Measurements from ENCODE around the gene ZNF500.
"Not testable (repeated sequence)": the region's sequence is repeated elsewhere in the genome, so short reads cannot be mapped to it uniquely, and the experiment has no call there.

The ZNF500 gene

GRCh38 chr16:4795828-4796572 is 29.0 kb upstream of the ZNF500 start:
- no peak for DNase-seq

DNA sequence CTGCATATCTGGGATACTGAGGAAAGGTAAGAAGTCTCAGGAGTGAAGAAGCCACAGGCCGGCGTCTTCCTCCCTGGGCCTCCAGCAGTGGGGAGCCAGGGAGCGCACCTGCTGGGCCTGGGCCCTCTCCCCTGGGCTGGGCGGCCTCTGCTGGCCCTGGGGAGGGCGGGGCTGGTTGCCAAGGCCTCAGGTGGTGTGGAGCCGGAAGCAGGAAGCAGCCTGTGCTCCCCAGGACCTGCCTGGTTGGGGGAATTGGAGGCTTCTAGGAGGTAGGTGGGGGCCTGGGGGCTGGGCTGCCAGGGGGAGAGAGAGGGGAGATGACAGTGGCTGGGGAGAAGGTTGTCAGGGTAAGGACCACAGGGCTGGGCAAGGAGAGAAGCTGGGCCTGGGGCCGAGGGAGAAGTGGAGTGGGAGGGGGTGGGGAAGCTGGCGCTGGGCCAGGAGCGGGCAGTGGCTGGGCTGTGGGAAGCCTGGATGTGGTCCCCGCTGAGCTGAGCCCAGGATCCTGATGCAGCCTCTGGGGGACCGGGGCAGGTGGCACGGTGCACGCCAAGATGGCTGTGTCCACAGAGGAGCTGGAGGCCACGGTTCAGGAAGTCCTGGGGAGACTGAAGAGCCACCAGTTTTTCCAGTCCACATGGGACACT is 28.3 kb upstream of the ZNF500 start, which contains the start of gene SMIM22:
TSS of gene SMIM22 (plus strand) at position 189 of the 647 bp plus-strand sequence. CDS start at position 555, 366 bp downstream.
- no peak for DNase-seq

DNA sequence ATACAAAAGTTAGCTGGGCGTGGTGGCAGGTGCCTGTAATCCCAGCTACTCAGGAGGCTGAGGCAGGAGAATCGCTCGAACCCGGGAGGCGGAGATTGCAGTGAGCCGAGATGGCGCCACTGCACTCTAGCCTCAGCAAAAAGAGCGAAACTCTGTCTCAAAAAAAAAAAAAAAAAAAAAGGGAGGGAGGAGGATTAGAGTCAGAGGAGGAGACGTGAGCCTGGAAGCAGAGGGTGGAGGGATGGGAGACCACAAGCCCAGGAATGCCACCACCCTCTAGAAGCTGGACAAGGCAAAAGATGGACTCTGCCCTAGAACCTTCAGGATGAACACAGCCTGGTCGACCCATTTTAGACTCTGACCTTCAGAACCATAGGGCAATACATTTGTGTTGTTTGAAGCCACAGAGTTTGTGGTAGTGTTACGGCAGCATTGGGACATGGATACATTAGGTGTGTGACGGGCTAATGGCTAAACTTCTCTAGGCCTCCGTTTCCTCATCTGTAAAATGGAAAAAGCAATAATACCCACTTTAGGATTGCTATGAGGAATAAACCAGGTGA is 26.1 kb upstream of the ZNF500 start:
- DNase-seq, result no peak

- DNase-seq, result no peak
These were observed 23.9 kb upstream of the ZNF500 start for GRCh38 chr16:4790871-4791270.

DNA sequence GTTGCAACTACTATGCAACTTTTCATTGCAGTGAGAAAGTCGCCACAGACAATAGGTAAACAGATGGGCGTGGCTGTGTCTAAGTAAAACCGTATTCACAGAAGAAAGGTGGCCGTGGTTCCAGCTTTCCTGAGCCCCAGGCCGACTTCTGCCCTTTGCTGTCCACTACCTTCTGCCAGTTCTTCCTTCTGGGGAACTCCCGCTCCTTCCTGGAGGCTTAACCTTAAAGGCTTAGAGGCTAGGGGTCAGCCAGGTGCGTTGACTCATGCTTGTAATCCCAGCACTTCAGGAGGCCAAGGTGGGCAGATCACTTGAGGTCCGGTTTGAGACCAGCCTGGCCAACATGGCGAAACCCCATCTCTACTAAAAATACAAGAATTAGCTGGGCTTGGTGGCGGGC is 23.3 kb upstream of the ZNF500 start:
- no peak for DNase-seq

- DNase-seq, result no peak
These were observed 21.9 kb upstream of the ZNF500 start for GRCh38 chr16:4788910-4789309.

GRCh38 chr16:4788489-4788889 is 21.5 kb upstream of the ZNF500 start:
- DNase-seq, result no peak

GRCh38 chr16:4787627-4788482 is 20.9 kb upstream of the ZNF500 start, which contains the start of gene SEPTIN12:
Gene SEPTIN12 (minus strand): TSS chr16:4788345. CDS start chr16:4787645, 700 bp downstream.
- no peak for DNase-seq

DNA sequence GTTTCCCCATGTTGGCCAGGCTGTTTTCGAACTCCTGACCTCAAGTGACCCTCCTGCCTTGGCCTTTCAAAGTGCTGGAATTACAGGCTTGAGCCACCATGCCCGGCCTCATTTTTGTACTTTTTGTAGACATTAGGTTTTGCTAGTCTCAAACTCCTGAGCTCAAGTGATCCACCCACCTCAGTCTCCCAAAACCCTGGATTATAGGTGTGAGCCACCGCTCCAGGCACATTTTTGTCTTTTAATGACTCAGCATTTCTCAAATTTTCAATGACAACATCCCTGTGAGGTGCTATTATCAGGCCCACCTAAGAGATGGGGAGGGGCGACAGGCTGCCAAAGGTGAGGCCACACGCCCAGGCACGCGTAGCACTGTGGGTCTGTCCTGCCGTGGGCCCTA is 20.1 kb upstream of the ZNF500 start:
- no peak for DNase-seq

- no peak for DNase-seq
These were observed 18.9 kb upstream of the ZNF500 start for GRCh38 chr16:4785758-4786433.

DNA sequence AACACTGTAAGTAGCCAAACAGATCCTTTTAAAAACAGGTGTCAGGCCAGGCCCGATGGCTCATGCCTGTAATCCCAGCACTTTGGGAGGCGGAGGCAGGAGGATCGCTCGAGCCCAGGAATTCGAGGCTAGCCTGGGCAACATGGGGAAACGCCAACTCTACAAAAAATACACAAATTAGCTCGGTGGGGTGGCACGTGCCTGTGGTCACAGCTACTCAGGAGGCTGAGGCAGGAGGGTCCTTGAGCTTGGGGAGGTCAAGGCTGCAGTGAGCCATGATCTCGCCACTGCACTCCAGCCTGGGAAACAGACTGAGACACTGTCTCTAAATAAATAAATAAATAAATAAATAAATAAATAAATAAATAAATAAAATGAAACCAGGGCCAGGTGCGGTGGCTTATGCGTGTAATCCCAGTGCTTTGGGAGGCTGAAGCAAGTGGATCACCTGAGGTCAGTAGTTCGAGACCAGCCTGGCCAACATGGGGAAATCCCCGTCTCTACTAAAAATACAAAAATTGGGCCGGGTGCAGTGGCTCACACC is 17.6 kb upstream of the ZNF500 start:
- DNase-seq, result not testable (repeated sequence)

DNA sequence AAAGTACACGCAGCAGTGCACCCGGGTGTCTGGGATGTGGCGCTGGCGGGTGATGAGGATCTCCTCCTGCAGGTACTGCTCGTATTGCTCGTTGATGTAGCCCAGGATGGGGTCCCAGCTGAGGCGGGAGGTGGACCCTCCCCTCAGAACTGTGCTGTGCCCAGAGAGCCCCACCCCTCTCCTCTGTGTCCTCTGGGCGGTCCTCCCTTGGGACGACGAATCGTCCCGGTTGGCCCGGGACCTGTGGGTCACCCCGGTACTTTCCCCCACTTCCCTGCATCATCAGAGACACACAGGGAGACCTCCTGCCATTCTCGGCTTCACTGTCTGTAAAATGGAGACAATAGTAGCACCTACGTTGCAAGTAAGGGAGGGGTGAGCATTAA is 17.0 kb upstream of the ZNF500 start:
- DNase-seq, result no peak

DNA sequence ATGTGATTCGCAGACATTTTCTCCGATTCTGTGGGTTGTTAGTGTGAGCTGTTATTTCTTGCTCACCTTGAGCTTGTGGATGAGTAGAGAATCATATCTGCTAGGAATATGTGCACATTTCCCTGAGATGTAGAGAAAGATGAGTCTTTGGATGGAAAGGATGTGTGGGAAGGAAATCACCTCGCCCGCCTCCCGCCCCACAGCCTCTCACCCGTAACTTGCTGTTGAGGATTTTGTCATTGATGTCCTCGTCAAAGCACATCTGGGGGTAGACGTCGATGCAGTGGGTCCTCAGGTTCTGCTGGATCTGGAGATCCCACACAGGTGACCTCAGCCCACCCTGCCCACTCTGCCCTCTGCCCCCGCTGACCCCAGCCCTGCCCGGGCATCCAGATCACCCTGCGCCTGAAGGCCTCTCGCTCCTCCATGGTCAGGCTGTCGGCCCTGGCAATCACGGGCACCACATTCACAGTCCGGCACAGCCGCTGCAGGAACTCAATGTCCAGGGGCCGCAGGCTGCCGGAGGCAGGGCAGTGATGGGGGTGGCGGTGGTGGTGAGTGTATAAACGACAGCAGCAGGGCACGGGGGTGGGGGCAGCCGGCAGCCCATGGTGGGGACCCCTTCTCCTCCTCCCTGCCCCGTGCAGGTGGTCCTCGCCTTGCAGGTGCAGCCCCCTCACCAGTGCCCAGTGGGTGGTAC is 16.4 kb upstream of the ZNF500 start:
- no peak for DNase-seq

DNA sequence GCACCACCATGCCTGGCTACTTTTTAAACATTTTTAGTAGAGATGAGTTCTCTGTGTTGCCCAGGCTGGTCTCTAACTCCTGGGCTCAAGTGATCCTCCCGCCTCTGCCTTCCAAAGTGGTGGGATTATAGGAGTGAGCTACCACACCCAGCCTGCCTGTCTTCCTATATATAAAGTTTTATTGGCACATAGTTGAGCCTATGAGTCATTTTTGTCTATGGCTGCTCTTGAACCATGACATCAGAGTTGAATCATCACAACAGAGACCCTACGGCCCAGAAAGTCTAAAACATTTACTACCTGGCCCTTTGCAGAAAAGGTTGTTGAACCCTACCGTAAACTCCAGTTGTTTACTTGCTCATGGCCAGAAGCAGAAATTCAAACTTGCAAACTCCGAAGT is 13.3 kb upstream of the ZNF500 start:
- DNase-seq, result no peak

DNA sequence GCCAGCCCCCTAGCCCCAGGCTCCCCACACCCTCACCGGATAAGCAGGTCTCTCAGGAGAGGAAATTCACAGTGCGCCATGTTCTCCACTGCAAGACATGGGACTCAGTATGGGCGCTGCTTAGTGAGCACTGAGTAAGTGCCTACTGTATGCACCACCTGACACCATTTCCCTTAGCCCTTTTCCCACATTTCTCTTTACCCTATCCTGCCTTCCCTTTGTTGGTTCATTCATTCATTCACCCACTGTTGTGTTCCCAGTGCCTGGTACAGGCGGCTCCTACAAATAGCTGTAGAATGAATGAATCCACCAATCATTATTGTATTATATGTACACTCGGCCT is 11.1 kb upstream of the ZNF500 start:
- DNase-seq, result no peak

- no peak for DNase-seq
These were observed 10.5 kb upstream of the ZNF500 start for GRCh38 chr16:4777339-4778049.

DNA sequence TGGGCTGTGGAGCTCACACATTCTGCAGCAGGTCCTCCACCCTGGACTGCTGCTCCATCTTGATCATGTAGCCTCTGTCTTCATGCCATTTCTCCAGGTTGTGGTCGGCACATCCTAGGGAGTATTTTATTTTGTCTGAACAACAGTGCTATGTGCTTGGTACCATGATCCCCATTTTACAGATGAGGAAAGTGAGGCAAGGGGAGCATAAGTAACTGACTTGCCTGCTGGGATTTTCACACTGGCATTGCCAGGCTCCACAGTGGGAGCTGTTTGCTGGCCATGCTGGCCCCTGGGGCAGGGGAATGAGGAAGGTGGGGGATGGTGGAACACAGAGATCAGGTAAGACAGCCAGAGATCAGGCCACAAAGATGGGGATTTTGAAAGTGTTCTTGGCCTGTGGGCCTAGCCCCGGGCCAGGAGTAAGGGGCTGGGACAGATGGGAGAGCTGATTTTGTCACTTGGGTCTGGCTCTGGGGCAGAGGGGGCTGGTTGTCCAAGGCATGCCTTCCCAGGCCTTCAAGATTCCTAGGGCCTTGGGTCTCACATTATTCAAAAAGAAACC is 9.3 kb upstream of the ZNF500 start:
- no peak for DNase-seq

DNA sequence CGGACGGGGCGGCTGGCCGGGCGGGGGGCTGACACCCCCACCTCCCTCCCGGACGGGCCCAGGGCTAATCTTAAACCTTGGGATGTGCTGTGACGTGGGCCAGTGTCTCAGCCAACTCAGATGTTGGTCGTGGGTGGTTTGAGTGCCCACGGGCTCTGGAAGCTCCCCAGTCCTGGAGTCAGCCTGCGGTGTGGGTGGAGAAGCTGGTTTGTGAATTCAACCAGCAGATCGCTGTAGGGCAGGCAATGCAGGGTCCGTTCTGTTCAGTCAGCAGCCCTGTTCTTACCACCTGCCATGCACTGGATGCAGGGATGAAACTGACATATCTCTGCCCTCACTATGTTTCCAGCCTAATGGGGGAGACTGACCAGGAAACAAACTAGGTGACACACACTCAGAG is 8.0 kb upstream of the ZNF500 start:
- no peak for DNase-seq

- DNase-seq, result no peak
These were observed 5.4 kb upstream of the ZNF500 start for GRCh38 chr16:4772351-4772750.

DNA sequence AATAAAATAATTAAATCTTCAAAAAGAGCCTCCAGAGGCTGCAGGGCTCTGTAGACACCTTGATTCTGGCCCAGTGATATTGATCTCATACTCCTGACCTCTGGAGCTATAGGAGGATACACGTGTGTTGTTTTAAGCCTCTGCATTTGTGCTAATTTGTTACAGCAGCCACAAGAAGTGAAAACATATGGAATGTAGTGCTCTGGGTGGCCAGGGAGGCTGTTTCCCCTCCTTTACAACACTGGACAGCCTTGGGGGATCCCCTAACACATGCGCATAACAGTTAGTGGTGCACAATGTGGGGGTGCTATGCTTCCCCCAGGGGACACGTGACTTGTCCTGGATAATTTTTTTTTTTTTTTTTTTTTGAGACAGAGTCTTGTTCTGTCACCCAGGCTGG is 4.7 kb upstream of the ZNF500 start:
- no peak for DNase-seq

- DNase-seq, result no peak
These were observed 2.3 kb upstream of the ZNF500 start for GRCh38 chr16:4769306-4769638.
